GM12873 (cell line): ENCODE results near the gene IL1RN.

Experiments
- CTCF ChIP-seq: IDR thresholded peaks from 2 replicates; pipeline ENCODE4 v1.5.1; 2012; ENCODE audit warnings: low read depth, mild to moderate bottlenecking, moderate library complexity, low read length, control low read depth; ENCODE audit not compliant: insufficient read depth; ENCODE audit errors: missing control alignments

The IL1RN gene

DNA sequence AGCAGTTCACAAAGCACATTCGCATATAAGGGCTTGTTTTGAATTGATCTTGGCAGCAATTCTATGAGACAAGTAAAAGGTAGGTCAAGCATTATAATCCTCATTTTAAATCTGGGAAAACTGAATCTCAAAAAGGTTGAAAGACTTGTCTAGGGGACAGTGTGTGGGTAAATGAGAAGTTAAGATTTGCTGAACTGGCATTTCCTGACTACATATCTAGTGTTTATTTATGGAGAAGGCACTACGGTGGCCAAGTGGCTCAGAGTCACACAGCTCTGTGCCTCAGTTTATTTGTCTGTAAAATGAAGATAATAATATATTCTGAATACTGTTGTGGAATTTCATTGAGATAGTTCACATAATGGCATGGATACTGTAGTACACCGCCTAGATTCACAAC lies 16.3 kb upstream of the IL1RN start:
- no peak for TF ChIP-seq CTCF

GRCh38 chr2:113111823-113112287 lies 15.5 kb upstream of the IL1RN start:
- no peak for TF ChIP-seq CTCF

DNA sequence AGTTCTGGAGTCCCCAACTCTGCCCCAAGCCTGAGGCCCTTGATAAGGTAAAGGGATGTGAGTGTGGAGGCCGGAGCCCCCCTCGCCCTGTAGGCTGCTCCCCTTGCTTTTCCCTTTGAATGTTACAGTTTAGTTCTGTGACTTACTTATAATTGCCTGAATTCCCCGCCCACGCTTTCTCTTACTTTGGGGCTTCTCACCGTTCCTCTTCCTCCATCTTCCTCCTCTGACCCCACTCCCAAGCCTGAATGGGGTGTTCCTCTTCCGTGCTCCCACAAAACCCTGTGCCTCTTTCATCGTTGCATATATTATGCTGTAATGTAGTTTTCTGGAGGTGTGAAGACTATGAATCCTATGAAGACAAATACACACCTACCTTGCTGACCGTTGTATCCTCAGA lies 15.0 kb upstream of the IL1RN start:
- no peak for TF ChIP-seq CTCF

DNA sequence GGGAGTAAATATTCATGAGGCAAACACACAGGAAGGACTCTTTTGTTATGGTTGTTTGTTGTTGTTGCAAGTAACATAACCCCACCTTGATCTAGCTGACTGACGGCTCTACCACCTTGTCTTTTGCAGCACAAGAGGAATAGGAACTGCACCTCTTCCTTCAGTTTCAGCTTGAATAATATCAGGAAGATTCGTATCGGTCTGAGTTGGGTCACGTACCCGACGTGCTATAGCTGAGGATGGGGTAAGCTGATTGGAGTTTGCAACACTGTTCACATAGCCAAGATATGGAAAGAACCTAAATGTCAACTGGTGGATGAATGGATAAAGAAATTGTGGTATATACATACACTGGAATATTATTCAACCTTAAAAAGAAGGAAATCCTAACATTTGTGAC lies 14.5 kb upstream of the IL1RN start:
- no peak for TF ChIP-seq CTCF

DNA sequence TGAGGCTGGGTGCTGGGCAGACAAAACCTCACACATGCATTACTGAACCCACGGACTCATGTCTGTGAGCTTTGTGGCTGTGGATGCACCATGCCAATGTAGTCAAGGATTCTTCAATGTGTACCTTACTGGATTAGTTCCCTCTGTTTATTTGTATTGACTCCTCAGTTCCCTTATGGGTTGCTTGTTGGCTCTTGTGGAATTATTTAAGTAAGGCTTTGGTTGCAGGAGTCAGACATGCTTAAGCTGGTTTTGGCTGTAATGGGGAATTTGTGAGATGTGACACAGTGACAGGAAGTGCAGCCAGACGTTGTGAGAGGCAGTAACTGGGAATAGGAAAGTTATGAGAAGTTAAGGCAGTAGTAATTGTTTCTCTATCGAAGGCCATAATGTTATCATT lies 13.6 kb upstream of the IL1RN start:
- TF ChIP-seq CTCF = no peak

DNA sequence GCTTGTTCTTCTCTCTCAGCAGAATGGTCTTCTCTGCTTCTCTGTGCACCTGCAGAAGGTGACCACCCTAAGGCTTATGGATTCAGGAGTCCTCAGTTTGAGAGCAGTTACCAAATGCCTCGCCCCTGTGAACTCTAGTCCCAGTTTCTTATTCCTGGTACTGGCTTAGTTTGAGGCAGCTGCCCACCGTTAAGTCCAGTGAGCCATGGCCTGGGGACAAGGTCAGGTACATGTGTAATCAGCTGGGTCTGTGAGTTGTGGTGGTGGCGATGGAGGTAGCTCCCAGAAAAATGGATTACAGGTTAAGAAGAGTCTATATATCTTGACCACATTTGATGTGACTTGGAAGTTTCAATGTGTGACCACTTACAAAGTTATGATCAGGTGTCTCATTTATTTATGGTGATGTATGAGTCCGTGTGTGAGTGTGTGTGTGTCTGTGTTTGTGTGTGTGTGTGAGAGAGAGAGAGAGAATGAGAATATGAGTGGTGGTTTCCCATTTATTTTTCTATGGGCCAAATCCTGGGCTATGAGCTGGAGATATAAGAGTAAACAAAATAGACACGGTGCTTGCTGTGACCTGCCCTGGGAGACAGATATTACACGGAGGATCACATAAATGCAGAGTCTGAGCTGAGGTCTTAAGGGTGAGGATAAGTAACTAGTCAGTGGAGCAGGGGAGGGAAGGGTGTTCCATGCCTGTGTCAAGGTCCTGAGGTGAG lies 13.0 kb upstream of the IL1RN start:
- no peak for TF ChIP-seq CTCF

- TF ChIP-seq CTCF = no peak
Measured at GRCh38 chr2:113114996-113115395, 12.4 kb upstream of the IL1RN start.
